HG03565 (cell line): Measurements from ENCODE around the gene VTI1A.

ENCODE experiments used
- ATAC-seq: cut with Tn5 transposase; IDR thresholded peaks from one replicate; pipeline ENCODE4 v1.9.1; 2021; ENCODE audit warnings: mild to moderate bottlenecking, moderate library complexity; ENCODE audit not compliant: unreplicated experiment

Gene VTI1A

GRCh38 chr10:112744181-112745096, 297.4 kb downstream of the VTI1A start:
- ATAC-seq: no peak

- no peak for ATAC-seq
Measured at GRCh38 chr10:112746329-112746728, 299.3 kb downstream of the VTI1A start.

- ATAC-seq: no peak
Measured at GRCh38 chr10:112750427-112751167, 303.6 kb downstream of the VTI1A start.

GRCh38 chr10:112751651-112752050, 304.6 kb downstream of the VTI1A start:
- no peak for ATAC-seq

GRCh38 chr10:112752288-112752687, 305.3 kb downstream of the VTI1A start:
- no peak for ATAC-seq

GRCh38 chr10:112753961-112754411, 307.0 kb downstream of the VTI1A start:
- ATAC-seq: no peak

GRCh38 chr10:112755446-112756234, 308.6 kb downstream of the VTI1A start:
- no peak for ATAC-seq

GRCh38 chr10:112756235-112756527, 309.2 kb downstream of the VTI1A start:
- ATAC-seq: no peak

GRCh38 chr10:112758961-112759360, 311.9 kb downstream of the VTI1A start:
- ATAC-seq: no peak

- no peak for ATAC-seq
Measured at GRCh38 chr10:112759496-112759895, 312.5 kb downstream of the VTI1A start.

GRCh38 chr10:112761256-112761655, 314.2 kb downstream of the VTI1A start:
- ATAC-seq: no peak

- no peak for ATAC-seq
Measured at GRCh38 chr10:112763916-112764520, 317.0 kb downstream of the VTI1A start.

- ATAC-seq: no peak
Measured at GRCh38 chr10:112765717-112766235, 318.8 kb downstream of the VTI1A start.

GRCh38 chr10:112766636-112767035, 319.6 kb downstream of the VTI1A start:
- no peak for ATAC-seq

- ATAC-seq: no peak
Measured at GRCh38 chr10:112767156-112767555, 320.1 kb downstream of the VTI1A start.

GRCh38 chr10:112768121-112768520, 321.1 kb downstream of the VTI1A start:
- ATAC-seq: no peak

- ATAC-seq: no peak
Measured at GRCh38 chr10:112769081-112769480, 322.1 kb downstream of the VTI1A start.

- no peak for ATAC-seq
Measured at GRCh38 chr10:112769611-112770370, 322.8 kb downstream of the VTI1A start.

GRCh38 chr10:112771733-112772132, 324.7 kb downstream of the VTI1A start:
- ATAC-seq: no peak

GRCh38 chr10:112773783-112774182, 326.8 kb downstream of the VTI1A start:
- no peak for ATAC-seq
